ENCODE measurements around the gene ATXN10.

Gene ATXN10

DNA sequence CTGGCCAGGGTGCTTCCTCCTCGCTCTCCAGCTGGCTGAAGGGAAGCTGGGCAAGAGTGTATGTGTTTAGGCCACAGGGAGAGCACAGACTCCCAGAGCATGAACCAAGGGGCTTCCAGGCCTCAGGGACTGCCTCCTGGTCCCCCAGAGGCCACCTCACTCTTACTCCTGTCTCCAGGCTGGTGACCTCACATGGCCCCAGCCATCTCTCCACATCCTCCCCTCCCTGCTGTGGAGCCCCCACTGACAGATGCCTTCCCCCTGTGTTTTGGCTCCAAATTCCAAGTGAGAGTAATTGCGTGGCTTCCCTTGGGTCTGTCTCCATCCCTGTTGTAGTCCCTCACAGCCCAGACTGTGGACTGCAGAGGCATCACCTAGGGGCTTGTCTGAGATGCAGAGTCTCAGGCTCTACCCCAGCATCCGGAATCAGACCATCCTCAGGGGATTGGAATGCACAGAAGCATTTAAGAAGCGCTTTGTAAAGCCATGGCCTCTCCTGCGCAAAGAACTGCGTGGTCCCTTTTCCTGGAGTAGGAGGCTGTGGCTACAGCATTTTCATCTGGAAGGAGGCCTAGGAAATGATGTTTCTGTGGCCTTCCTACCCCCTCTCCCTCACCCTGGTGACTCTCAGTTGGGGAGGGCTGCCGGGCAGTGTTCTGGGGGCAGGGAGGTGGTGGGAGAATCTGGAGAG is 91.1 kb downstream of the ATXN10 start:
- Histone ChIP-seq H3K27me3 (ENCODE audit: control insufficient read depth in 5 of 5, insufficient read depth in 4 of 5, low read length in 5 of 5) (no peaks in the 10 kb centered on the region), H3K36me3 (ENCODE audit: control insufficient read depth in 5 of 5, insufficient read depth in 5 of 5, low read length in 5 of 5) (peaks cover 0 to 31% (median 5%) of the 10 kb centered on the region in 5 donors), H3K4me1 (ENCODE audit: control insufficient read depth in 5 of 5, insufficient read depth in 5 of 5, low read length in 5 of 5) (no peaks in the 10 kb centered on the region), H3K27ac (ENCODE audit: low read depth, low read length) (no peak overlapping the region), H3K9ac (ENCODE audit: low read length in 5 of 5) (no peak overlapping the region), H3K4me3 (ENCODE audit: low read depth in 1 of 5, low read length in 5 of 5) (no peak overlapping the region), H3K9me3 (ENCODE audit: control insufficient read depth in 5 of 5, low read length in 5 of 5) (no peaks in the 10 kb centered on the region)

GRCh38 chr22:45763236-45763624 is 91.6 kb downstream of the ATXN10 start:
- Histone ChIP-seq H3K9me3 (ENCODE audit: control insufficient read depth in 5 of 5, low read length in 5 of 5) (no peaks in the 10 kb centered on the region), H3K4me3 (ENCODE audit: low read depth in 1 of 5, low read length in 5 of 5) (no peak overlapping the region), H3K27me3 (ENCODE audit: control insufficient read depth in 5 of 5, insufficient read depth in 4 of 5, low read length in 5 of 5) (no peaks in the 10 kb centered on the region), H3K4me1 (ENCODE audit: control insufficient read depth in 5 of 5, insufficient read depth in 5 of 5, low read length in 5 of 5) (no peaks in the 10 kb centered on the region), H3K36me3 (ENCODE audit: control insufficient read depth in 5 of 5, insufficient read depth in 5 of 5, low read length in 5 of 5) (peaks cover 0 to 27% (median 2%) of the 10 kb centered on the region in 5 donors), H3K9ac (ENCODE audit: low read length in 5 of 5) (no peak overlapping the region), H3K27ac (ENCODE audit: low read depth, low read length) (no peak overlapping the region)

GRCh38 chr22:45768490-45768889 is 96.9 kb downstream of the ATXN10 start:
- no peak overlapping the region for H3K9ac ChIP-seq (ENCODE audit: low read length in 5 of 5)
- peaks cover 0 to 20% (median 6%) of the 10 kb centered on the region in 5 donors for H3K36me3 ChIP-seq (ENCODE audit: control insufficient read depth in 5 of 5, insufficient read depth in 5 of 5, low read length in 5 of 5)
- H3K9me3 ChIP-seq (ENCODE audit: control insufficient read depth in 5 of 5, low read length in 5 of 5) = peaks cover 0 to 6% (median 0%) of the 10 kb centered on the region in 5 donors
- H3K4me1 ChIP-seq (ENCODE audit: control insufficient read depth in 5 of 5, insufficient read depth in 5 of 5, low read length in 5 of 5) = no peaks in the 10 kb centered on the region
- H3K27me3 ChIP-seq (ENCODE audit: control insufficient read depth in 5 of 5, insufficient read depth in 4 of 5, low read length in 5 of 5) = no peaks in the 10 kb centered on the region
- H3K4me3 ChIP-seq (ENCODE audit: low read depth in 1 of 5, low read length in 5 of 5) = no peak overlapping the region
- H3K27ac ChIP-seq (ENCODE audit: low read depth, low read length) = no peak overlapping the region

GRCh38 chr22:45769569-45770210 is 98.1 kb downstream of the ATXN10 start:
- Histone ChIP-seq H3K9ac (ENCODE audit: low read length in 5 of 5) (no peak overlapping the region), H3K27ac (ENCODE audit: low read depth, low read length) (no peak overlapping the region), H3K4me3 (ENCODE audit: low read depth in 1 of 5, low read length in 5 of 5) (no peak overlapping the region), H3K4me1 (ENCODE audit: control insufficient read depth in 5 of 5, insufficient read depth in 5 of 5, low read length in 5 of 5) (no peaks in the 10 kb centered on the region), H3K9me3 (ENCODE audit: control insufficient read depth in 5 of 5, low read length in 5 of 5) (peaks cover 0 to 6% (median 0%) of the 10 kb centered on the region in 5 donors), H3K36me3 (ENCODE audit: control insufficient read depth in 5 of 5, insufficient read depth in 5 of 5, low read length in 5 of 5) (peaks cover 0 to 12% (median 6%) of the 10 kb centered on the region in 5 donors), H3K27me3 (ENCODE audit: control insufficient read depth in 5 of 5, insufficient read depth in 4 of 5, low read length in 5 of 5) (no peaks in the 10 kb centered on the region)

GRCh38 chr22:45770506-45770905 is 98.9 kb downstream of the ATXN10 start:
- no peak overlapping the region for H3K4me3 ChIP-seq (ENCODE audit: low read depth in 1 of 5, low read length in 5 of 5)
- H3K36me3 ChIP-seq (ENCODE audit: control insufficient read depth in 5 of 5, insufficient read depth in 5 of 5, low read length in 5 of 5) = peaks cover 0 to 9% (median 3%) of the 10 kb centered on the region in 5 donors
- no peak overlapping the region for H3K27ac ChIP-seq (ENCODE audit: low read depth, low read length)
- no peaks in the 10 kb centered on the region for H3K4me1 ChIP-seq (ENCODE audit: control insufficient read depth in 5 of 5, insufficient read depth in 5 of 5, low read length in 5 of 5)
- H3K9me3 ChIP-seq (ENCODE audit: control insufficient read depth in 5 of 5, low read length in 5 of 5) = peaks cover 0 to 6% (median 0%) of the 10 kb centered on the region in 5 donors
- H3K9ac ChIP-seq (ENCODE audit: low read length in 5 of 5) = no peak overlapping the region
- no peaks in the 10 kb centered on the region for H3K27me3 ChIP-seq (ENCODE audit: control insufficient read depth in 5 of 5, insufficient read depth in 4 of 5, low read length in 5 of 5)

GRCh38 chr22:45771057-45771456 is 99.4 kb downstream of the ATXN10 start:
- Histone ChIP-seq H3K9me3 (ENCODE audit: control insufficient read depth in 5 of 5, low read length in 5 of 5) (peaks cover 0 to 6% (median 0%) of the 10 kb centered on the region in 5 donors), H3K4me3 (ENCODE audit: low read depth in 1 of 5, low read length in 5 of 5) (no peak overlapping the region), H3K36me3 (ENCODE audit: control insufficient read depth in 5 of 5, insufficient read depth in 5 of 5, low read length in 5 of 5) (peaks cover 0 to 9% (median 3%) of the 10 kb centered on the region in 5 donors), H3K4me1 (ENCODE audit: control insufficient read depth in 5 of 5, insufficient read depth in 5 of 5, low read length in 5 of 5) (no peaks in the 10 kb centered on the region), H3K27me3 (ENCODE audit: control insufficient read depth in 5 of 5, insufficient read depth in 4 of 5, low read length in 5 of 5) (no peaks in the 10 kb centered on the region), H3K9ac (ENCODE audit: low read length in 5 of 5) (no peak overlapping the region), H3K27ac (ENCODE audit: low read depth, low read length) (no peak overlapping the region)

DNA sequence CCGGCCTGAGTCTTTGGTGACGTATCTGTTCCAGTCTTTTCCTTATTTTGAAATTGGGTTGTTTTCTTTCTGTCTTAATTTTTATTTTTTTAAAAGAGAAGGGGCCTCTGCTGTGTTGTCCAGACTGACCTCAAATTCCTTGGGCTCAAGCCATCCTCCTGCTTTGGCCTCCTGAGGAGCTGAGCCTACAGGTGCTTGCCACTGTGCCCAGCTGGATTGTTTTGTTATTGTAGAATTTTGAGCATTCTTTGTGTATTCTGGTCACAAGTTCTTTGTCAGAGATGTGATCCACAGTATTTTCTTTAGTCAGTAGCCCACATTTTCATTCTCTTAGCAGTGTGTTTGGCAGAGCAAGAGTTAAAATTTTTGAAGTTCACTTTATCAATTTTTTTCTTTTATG is 100.1 kb downstream of the ATXN10 start:
- Histone ChIP-seq H3K4me1 (ENCODE audit: control insufficient read depth in 5 of 5, insufficient read depth in 5 of 5, low read length in 5 of 5) (no peaks in the 10 kb centered on the region), H3K4me3 (ENCODE audit: low read depth in 1 of 5, low read length in 5 of 5) (no peak overlapping the region), H3K9me3 (ENCODE audit: control insufficient read depth in 5 of 5, low read length in 5 of 5) (peaks cover 0 to 6% (median 0%) of the 10 kb centered on the region in 5 donors), H3K9ac (ENCODE audit: low read length in 5 of 5) (no peak overlapping the region), H3K36me3 (ENCODE audit: control insufficient read depth in 5 of 5, insufficient read depth in 5 of 5, low read length in 5 of 5) (peaks cover 0 to 9% (median 3%) of the 10 kb centered on the region in 5 donors), H3K27ac (ENCODE audit: low read depth, low read length) (no peak overlapping the region), H3K27me3 (ENCODE audit: control insufficient read depth in 5 of 5, insufficient read depth in 4 of 5, low read length in 5 of 5) (no peaks in the 10 kb centered on the region)

- no peaks in the 10 kb centered on the region for H3K27me3 ChIP-seq (ENCODE audit: control insufficient read depth in 5 of 5, insufficient read depth in 4 of 5, low read length in 5 of 5)
- H3K27ac ChIP-seq (ENCODE audit: low read depth, low read length) = no peak overlapping the region
- no peak overlapping the region for H3K4me3 ChIP-seq (ENCODE audit: low read depth in 1 of 5, low read length in 5 of 5)
Observed at GRCh38 chr22:45772743-45773142, 101.1 kb downstream of the ATXN10 start.

GRCh38 chr22:45774001-45774670 is 102.5 kb downstream of the ATXN10 start:
- Histone ChIP-seq H3K4me3 (ENCODE audit: low read depth in 1 of 5, low read length in 5 of 5) (no peak overlapping the region), H3K9ac (ENCODE audit: low read length in 5 of 5) (no peak overlapping the region), H3K9me3 (ENCODE audit: control insufficient read depth in 5 of 5, low read length in 5 of 5) (peaks cover 0 to 6% (median 0%) of the 10 kb centered on the region in 5 donors), H3K36me3 (ENCODE audit: control insufficient read depth in 5 of 5, insufficient read depth in 5 of 5, low read length in 5 of 5) (peaks cover 0 to 9% (median 3%) of the 10 kb centered on the region in 5 donors), H3K4me1 (ENCODE audit: control insufficient read depth in 5 of 5, insufficient read depth in 5 of 5, low read length in 5 of 5) (no peaks in the 10 kb centered on the region), H3K27ac (ENCODE audit: low read depth, low read length) (no peak overlapping the region), H3K27me3 (ENCODE audit: control insufficient read depth in 5 of 5, insufficient read depth in 4 of 5, low read length in 5 of 5) (no peaks in the 10 kb centered on the region)

More at GRCh38 chr22:45772743-45773142, 101.1 kb downstream of the ATXN10 start:
- Histone ChIP-seq H3K4me1 (ENCODE audit: control insufficient read depth in 5 of 5, insufficient read depth in 5 of 5, low read length in 5 of 5) (no peaks in the 10 kb centered on the region), H3K9me3 (ENCODE audit: control insufficient read depth in 5 of 5, low read length in 5 of 5) (peaks cover 0 to 6% (median 0%) of the 10 kb centered on the region in 5 donors), H3K9ac (ENCODE audit: low read length in 5 of 5) (no peak overlapping the region), H3K36me3 (ENCODE audit: control insufficient read depth in 5 of 5, insufficient read depth in 5 of 5, low read length in 5 of 5) (peaks cover 0 to 9% (median 3%) of the 10 kb centered on the region in 5 donors)

DNA sequence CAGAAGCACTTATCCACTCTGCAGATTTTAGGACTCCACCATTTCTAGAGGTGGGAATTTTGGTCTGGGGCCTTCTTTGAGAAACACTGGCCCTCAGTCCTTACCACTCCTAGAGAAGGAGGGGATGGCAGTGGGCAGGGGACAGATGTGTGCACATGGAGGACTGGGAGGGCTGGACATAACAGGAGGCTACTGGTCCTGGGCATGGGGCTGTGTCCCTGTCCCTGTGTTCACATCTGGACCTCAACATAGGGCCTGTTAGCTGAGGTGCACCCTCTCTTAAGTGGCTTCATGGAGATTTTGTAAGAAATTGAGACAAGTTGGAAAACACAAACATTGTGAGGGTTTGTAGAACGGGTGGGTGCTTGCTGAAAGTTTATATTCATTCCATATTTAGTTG is 103.4 kb downstream of the ATXN10 start:
- Histone ChIP-seq H3K4me1 (ENCODE audit: control insufficient read depth in 5 of 5, insufficient read depth in 5 of 5, low read length in 5 of 5) (no peaks in the 10 kb centered on the region), H3K4me3 (ENCODE audit: low read depth in 1 of 5, low read length in 5 of 5) (no peak overlapping the region), H3K36me3 (ENCODE audit: control insufficient read depth in 5 of 5, insufficient read depth in 5 of 5, low read length in 5 of 5) (peaks cover 0 to 9% (median 3%) of the 10 kb centered on the region in 5 donors), H3K27ac (ENCODE audit: low read depth, low read length) (no peak overlapping the region), H3K9ac (ENCODE audit: low read length in 5 of 5) (no peak overlapping the region), H3K9me3 (ENCODE audit: control insufficient read depth in 5 of 5, low read length in 5 of 5) (peaks cover 0 to 6% (median 0%) of the 10 kb centered on the region in 5 donors), H3K27me3 (ENCODE audit: control insufficient read depth in 5 of 5, insufficient read depth in 4 of 5, low read length in 5 of 5) (no peaks in the 10 kb centered on the region)
